ENCODE data around the gene TBC1D8.

Gene TBC1D8

DNA sequence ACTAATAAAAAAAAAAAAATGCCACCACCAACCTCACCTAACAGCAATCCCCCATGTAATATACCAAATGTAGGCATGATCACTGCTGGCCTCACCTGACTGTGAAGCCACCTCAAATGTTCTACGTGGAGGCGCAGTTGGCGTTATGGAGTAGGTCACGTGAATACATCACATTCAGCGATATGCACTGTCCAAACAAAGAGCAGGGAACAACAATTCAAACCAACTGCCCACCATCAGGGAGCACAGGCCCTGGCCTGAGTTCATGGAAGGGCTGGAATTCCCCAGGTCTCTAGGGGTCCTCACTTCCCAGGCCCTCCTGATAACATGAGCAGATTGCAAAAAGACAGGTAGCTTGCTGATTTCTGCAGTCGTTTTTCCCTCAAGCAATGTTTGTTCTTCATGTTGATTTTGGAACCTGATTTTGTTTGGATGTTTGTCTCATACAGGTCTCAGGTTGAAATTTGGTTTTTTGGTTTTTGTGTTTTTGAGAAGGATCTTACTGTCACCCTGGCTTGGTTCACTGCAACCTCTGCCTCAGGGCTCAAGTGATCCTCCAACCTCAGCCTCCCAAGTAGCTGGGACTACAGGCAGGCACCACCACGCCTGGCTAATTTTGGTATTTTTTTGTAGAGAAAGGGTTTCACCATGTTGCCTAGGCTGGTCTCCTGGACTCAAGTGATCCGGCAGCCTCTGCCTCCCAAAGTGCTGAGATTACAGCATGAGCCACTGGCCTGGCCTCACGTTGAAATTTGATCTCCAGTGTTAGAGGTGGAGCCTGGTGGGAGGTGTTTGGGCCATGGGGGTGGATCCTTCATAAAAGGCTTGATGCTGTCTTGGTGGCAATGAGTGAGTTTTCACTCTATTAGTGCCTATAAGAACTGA, 15.5 kb downstream of the TBC1D8 start:
- DNase-seq = no peak

DNA sequence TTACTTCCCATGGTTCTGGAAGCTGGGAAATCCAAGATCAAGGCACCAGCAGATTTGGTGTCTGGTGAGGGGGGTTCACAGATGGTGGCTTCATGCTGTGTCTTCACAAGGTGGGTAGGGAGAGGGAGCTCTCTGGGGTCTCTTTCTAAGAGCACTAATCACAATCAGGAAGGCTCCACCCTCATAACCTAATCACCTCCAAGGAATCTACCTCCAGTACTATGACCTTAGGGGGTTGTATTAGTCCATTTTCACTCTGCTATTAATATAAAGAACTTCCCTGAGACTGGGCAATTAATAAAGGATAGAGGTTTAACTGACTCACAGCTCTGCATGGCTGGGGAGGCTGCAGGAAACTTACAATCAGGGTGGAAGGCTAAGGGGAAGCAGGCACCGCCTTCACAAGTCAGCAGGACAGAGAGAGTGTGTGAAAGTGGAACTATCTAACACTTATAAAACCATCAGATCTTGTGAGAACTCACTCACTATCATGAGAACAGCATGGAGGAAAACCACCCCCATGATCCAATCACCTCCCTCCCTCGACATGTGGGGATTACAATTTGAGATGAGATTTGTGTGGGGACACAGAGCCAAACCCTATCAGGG, 17.6 kb downstream of the TBC1D8 start:
- peak in 1 of 2 donors; percentile 79 for DNase-seq

DNA sequence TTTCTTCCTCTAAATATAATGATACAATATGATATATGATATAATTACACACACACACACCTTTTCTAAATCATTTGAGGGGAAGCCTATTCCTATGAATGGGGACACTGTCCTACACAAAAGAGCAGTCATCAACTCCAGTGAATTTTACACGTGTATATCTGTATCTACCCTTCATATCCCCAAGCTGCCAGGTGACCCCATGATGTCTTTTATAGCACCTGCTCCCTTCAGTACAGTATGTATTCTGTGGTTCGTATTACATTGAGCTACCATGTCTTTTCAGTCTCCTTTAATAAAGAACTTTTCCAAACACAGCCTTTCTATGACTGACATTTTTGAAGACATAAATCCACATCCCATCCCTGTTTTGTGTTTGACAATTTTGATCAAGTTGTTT, 19.0 kb downstream of the TBC1D8 start:
- DNase-seq = no peak

DNA sequence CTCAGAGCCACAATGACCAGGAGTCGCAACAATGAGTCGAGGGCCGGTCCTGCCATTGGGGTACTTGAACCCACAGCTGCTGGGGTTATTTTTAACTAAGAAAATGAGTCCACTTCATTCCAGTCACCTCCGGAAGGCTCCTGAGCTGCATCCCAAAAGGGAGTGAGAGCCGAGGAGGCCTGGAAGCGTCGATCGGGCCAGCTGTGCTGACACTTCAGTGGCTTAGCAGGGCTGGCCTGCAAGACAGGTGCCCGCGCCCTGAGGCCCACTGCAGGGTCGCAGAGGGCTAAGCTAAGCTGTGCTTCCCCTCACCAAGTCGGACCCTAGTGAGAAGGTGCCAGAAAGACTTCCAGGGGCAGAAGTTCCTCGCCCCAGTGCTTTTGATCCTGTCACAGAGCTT, 21.1 kb downstream of the TBC1D8 start:
- DNase-seq = no peak

DNA sequence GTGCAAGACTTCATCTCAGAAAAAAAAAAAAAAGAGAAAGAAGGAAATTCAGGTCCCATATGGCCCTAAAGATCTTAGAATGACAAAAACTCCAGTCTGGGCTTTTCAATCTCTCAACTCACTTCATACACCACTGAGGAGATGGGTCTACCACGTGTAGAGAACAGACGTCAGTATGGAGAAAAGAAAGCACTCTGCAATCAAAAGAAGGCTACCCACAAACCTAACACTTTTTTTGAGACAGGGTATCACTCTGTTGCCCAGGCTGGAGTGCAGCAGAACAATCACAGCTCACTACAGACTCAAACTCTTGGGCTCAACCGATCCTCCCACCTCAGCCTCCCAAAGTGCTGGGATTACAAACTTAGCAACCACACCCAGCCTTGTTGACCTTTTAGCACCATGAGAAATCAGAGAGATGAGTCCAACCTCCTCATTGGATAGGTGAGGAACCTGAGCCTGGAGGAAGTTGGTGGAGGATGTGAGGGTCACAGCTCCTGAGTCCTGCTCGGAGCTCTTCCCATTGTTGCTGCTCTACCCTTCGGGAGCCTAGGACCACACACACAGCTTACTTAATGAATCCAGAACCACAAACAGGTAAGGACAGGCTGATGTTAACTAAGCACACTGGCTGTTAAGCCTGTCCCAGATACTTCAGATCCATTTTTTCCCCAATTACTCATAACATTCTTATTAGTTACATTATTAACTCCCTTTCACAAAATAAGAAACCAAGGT, 23.7 kb downstream of the TBC1D8 start:
- DNase-seq = no peak

DNA sequence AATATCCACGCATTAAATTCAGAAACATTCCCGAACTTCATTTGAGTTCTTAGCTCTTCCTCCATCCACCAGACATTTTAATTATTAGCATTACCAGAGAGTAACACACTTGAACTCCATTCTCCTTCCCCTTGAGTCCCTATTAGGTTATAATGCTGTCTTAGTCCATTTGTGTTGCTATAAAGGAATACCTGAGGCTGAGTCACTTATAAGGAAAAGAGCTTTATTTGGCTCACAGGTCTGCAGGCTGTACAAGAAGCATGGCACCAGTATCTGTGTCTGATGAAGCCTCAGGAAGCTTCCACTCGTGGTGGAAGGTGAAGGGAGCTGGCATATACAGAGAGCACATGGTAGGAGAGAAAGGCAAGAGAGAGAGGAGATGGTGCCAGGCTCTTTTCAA, 25.4 kb downstream of the TBC1D8 start:
- DNase-seq = no peak

DNA sequence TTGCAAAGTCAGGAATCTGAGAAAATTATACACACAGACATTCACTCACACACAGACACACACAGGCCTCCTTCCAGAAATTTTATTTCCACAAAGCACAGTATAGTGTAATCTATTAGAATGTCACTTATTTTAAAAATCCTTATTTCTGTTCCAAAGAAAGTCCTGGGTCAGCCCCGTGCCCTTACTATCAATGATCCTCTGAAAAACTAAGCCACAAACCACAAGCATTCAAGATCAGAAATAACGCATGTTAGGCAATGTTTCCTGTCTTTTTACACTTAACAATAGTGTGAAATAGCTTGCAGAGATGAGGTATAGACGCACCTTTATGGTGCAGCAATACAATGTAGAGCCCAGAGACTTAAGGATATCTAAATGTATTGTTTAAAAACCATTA, 25.8 kb downstream of the TBC1D8 start:
- DNase-seq = no peak

DNA sequence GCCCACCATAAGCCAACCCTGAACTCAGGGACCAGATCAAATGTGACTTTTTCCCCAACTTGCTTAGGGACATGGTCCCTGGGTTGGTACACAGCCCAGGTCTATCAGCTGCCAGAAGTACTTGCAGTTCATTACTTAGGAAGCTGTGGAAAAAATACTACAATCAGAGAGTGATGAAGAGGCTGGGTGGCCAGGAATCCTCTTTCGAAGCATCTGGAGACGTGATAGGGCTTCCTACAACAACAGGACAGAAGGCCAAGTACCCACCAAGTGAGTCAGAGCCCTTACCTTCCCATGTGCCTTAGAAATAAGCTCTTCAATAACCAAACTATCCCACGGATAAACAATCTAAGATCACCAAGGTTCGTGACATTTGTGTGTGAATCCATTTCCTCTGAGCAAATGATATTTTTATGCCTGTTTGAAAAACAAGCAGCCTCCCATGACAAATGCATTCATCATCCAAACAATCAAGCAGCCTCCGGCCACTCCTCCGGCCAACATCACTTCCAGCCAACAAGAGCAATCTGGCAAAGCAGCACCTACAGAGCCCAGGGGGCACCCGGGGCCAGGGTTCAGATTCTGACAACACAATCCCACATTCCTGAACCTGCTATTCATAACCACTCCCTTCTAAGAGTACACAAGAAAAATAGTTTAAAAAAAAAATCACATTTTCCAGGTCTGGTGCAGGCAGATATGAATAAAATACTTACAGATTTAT, 26.4 kb downstream of the TBC1D8 start:
- DNase-seq = no peak

DNA sequence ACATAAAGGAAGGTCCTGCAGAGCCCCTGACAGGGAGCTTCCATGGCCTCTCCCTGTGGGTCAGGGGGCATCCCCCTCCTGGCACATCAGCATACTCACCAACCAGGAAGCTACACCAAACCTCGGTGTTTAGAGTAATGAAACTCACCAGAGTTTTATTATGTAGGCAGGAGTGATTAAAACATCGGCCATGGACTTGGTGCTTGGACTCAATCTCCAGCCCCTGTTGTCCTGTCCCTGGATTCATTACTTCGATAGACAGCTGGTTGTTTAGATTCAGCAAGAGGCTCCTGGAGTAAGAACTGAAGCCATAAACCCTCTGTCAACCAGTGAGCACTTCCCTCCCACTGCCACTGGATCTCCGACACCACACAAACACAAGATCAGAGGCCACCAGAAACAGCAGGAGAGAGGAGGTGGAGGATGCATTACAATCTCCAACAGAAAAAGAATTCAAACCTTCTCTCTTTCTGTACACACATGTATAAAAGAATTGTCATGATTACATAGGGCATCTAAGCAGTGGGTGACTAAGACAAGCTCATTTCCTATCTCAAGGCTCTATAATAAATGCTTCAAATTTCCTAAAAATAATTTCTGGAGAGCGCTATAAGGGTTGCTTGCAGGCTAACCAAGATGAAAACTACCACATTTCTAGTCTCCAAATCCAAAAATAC, 27.2 kb downstream of the TBC1D8 start:
- peak in 1 of 2 donors; percentile 27 for DNase-seq

DNA sequence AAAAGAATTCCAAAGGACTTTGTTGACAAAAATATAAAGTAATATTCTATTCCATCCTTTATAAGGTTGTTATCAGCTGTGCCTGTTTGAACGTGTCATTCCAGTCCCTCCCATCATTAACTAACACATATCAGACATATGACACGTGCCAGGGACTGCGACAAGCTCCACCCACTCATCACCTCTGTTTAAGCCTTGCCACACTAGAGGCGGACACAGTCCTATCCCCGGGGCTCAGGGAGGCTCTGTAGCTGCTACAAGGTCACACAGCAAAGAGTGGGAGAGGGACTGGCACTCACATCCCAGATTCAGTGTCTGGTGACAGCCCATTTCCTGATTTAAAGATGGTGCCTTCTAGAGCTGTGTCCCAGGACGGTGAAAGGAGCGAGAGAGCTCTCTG, 30.0 kb downstream of the TBC1D8 start:
- peak in 1 of 2 donors; percentile 21 for DNase-seq

DNA sequence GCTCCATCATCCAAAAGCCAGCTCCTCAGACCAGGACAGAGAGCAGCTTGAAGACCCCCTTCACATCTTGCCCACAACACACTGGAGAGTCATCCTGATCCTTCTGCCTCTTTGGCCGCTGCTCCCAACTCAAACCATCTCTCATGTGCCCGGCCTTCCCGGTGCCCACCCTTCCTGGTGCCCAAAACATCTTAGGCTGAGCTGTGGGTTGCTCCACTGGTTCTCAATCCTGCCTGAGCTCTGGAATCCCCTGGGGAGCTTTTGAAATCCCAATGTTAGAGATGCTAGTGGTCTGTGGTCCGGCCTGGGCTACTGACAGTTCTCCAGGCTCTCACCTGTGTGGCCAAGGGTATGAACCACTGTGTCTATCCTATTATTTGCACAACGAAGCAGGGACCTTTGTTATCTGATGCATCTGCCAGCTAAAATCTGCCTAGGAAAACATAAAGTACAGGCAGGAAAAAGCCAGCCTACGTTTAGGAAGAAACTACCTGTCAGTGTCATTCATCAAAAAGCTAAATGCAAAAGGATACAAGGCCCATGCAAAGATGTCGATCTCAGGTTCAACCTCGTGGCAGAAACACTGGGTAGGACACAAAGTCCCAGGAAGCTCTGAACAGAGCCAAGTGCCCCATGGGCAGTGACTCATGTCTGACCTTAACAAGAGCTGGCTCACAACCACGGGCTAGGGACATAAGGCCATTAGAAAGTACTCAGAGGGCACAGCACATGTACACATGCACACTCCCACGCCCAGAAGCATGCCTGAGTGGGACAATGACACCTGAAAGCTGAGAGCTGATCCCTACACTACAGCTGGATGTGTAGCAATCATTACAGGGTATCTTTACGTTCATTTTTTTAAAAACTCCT, 30.8 kb downstream of the TBC1D8 start:
- DNase-seq = peak; percentile 81 to 97

DNA sequence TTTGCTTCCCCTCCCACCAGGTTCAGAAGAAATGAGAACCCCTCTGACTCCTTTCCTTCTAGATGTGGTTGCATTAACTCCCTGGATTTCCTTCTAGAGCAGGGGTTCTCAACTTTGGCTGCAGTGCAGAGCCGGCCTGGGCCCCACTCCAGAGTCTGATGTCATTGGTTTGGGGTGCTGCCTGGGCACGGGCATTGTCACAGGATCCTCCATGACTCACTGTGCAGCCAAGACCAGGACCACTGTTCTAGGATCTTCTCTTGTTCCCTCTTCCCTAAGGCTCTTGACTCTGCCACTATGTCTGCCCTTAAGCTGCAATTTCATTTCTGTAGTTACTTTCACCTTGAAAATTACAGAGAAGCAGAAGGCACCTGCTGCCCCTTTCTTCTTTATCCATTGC, 31.8 kb downstream of the TBC1D8 start:
- DNase-seq = peak; percentile 78 to 93

DNA sequence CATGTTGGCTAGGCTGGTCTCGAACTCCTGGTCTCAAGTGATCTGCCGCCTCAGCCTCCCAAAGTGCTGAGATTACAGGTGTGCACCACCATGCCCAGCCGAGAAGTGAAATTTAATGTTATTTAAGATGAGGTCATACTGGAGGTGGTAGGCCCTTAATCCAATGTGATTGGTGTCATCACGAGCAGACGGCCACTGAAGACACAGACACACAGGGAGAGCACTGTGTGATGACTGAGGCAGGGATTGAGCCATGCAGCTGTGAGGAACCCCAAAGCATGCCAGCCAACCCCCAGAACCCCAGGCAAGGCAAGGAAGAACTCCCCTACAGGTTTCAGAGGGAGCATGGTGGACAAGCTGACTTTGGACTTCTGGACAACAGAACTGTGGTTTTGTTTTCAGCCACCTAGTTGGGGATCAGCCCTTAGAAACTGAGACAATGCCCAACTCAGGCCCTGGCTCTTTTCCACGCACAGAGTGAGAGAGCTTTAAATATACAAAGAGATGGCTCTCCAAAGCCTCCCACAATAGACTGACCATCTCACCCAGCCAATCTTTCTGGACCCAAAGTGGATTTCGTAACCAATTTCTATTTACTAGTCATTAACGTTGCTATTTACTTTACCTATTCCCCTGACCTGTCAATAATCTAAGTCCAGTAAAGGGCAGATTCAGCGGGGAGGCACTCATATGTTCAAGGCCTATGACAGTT, 34.2 kb downstream of the TBC1D8 start:
- no peak for DNase-seq

DNA sequence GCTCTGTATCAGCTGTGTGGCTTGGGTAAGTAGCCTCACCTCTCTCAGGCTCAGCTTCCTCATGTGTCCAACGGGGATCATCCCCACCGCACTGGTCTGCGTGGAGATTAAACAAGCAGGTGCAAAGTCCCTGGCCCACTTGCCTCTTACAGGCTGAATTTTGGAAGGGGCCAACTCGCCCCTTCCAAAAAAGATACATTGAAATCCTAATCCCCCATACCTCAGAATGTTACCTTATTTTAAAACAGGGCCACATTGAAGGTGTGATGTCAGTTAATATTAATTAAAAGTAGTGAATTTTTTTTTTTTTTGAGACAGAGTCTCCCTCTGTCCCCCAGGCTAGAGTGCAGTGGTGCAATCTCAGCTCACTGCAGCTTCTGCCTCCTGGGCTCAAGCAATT, 34.8 kb downstream of the TBC1D8 start:
- DNase-seq = no peak

DNA sequence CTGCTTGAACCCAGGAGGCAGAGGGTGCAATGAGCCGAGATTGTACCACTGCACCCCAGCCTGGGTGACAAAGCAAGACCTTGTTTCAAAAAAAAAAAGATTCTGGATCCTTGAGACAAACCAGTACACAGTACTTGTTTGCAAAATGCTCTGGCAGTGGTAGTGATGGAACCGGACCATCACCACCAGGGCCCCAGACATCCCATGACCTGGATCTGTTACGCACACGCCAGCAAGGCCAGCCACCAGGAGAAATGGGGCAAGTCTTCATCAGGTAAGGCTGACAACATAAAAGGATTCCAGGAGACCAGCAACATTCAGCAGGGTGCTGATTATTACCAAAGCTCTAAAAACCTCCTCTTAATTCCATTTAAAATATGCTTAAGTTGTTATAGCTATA, 35.5 kb downstream of the TBC1D8 start:
- DNase-seq = no peak

DNA sequence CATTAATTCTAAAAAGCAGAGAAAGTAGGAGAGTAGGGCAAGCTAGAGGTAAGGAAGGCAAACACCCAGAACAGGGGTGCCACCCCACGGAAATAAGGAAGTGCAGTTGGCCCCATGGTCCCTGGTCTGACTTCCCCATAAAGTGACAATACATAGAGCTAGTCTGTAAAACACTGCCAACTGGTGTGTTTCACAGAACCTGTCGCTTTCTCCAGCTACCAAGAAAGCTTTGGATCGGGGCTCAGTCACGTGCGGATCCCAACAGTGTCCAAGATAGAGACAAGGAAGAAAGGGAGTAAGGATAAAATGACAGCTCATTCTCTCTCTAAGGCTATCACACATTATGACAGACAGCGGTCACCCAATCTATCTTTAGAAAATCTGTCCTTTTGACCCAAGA, 36.4 kb downstream of the TBC1D8 start:
- DNase-seq = peak; percentile 77 to 80

DNA sequence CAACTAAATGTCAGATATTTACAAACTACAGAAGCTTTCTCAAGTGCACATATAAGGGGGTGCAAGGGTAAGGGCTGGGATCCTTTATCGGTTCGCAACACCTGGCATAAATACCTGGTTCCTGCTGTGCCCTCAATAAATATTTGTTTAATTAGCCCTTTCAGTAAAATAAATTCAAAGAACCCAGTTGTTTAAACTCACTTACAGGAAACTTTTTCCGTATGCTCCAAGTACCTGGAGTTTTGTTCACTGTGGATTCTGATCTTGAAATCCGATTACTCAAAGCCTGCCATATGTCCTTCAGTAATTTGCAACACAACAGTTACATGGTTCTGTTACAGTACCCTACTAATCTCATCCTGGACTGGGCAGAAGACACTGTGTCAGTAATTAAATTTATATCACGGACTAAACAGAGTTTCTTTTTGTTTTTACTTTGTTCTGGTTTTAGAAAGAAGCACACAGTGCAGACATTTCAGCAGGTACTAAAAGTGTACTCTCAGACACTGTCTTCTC, 36.9 kb downstream of the TBC1D8 start:
- DNase-seq = no peak

DNA sequence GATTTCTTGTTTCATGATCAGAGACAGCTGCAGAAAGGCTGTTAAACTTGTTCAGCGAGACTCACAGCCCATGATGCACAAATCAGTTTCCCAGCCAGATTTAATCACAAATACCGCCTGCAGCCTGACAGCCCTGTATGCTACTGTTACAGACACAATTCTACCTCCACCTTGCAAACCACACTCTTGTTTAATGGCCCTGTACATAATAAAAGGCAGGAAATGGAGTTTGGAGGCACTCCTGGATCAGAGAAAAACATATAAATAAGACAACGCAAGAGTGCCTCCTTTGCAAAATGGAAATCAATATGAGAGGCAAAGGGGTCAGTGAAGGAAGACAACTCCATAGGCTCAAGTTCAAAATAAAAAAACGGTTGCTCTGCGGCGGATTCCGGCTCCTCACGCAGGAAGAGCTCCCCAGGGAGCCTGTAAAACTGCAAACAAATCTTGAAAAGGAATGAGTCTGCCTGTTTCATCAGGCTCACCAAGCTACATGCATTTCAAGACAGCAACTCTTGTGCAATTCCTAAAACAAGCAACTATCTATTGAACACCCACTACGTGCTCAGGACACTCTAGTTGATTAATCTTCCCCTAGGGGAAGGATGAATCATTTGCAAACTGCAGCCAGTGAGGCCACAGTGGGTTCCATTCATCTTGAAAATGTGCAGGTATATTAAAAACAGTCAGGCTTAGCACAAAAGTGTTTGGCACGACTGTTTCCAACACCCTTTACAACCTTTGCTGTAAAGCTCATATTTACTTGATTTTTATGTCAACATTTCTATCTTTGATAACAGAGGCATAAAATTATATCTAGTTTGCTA, 37.5 kb downstream of the TBC1D8 start:
- DNase-seq = peak; percentile 70 to 77

DNA sequence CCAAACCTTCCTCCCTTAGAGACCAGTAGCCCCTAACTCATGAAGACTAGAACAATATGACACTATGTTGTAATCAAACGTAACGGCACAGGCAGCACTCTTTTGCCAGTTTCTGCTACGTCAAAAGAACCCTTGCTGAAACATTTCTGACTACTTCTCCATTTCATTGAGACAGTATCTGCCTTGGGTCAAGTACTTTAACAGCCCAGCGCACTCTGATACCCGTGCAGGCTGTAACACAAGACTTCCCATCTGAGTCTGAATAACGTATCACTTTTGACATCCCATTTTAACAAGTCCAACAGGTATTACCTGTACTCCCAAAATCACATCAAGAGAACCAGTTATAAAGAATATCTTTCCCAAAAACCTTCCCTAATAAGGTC, 38.4 kb downstream of the TBC1D8 start:
- DNase-seq = peak; percentile 76 to 78
